MM.1S (cell line): ENCODE results near the gene EVPL.

Experiments used
- EZH2phosphoT487 ChIP-seq: fragments of 300-600 bp; sonication (generic); IDR thresholded peaks from 2 replicates; pipeline ENCODE4 v1.6.1; 2018; ENCODE audit warnings: antibody characterized with exemption, low read length
- TF ChIP-seq, protein P1 (sequence below): fragments of 300-600 bp; sonication (generic); IDR thresholded peaks from 2 replicates; pipeline ENCODE4 v1.5.1; 2016; ENCODE audit warnings: antibody characterized with exemption, low read length, mixed read lengths

DNA sequence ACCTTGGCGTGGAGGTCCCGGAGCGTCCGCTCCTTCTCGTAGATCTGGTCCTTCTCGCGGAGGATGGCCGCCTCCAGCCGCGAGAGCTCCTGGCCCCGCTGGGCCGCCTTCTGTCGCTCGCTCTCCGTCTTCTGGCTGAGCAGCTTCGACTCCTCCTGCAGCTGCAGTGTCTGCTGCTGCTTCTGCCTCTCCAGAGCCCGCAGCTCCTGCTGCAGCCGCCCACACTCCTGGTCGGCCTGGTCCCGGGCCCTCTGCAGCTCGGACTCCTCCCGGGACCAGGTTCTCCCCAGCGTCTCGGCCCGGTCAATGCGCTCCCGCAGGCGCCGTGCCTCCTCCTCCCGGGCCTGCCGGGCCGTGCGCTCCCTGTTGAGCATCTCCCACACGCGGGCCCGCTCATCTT is 18.9 kb downstream of the EVPL start:
- TF ChIP-seq EZH2phosphoT487 = no peak
- TF ChIP-seq, protein P1, sequence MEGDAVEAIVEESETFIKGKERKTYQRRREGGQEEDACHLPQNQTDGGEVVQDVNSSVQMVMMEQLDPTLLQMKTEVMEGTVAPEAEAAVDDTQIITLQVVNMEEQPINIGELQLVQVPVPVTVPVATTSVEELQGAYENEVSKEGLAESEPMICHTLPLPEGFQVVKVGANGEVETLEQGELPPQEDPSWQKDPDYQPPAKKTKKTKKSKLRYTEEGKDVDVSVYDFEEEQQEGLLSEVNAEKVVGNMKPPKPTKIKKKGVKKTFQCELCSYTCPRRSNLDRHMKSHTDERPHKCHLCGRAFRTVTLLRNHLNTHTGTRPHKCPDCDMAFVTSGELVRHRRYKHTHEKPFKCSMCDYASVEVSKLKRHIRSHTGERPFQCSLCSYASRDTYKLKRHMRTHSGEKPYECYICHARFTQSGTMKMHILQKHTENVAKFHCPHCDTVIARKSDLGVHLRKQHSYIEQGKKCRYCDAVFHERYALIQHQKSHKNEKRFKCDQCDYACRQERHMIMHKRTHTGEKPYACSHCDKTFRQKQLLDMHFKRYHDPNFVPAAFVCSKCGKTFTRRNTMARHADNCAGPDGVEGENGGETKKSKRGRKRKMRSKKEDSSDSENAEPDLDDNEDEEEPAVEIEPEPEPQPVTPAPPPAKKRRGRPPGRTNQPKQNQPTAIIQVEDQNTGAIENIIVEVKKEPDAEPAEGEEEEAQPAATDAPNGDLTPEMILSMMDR = no peak
